GM18502 (cell line): ENCODE results near the gene ST6GALNAC2.
A peak's percentile ranks its signal among the peaks of the same experiment; 100 is the strongest.
"Not testable (repeated sequence)": the region's sequence is repeated elsewhere in the genome, so short reads cannot be mapped to it uniquely, and the experiment has no call there.

Experiments used
- ATAC-seq: cut with Tn5 transposase; IDR thresholded peaks from one replicate; pipeline ENCODE4 v1.9.1; 2021; ENCODE audit warnings: mild to moderate bottlenecking; ENCODE audit not compliant: unreplicated experiment, poor library complexity

The ST6GALNAC2 gene

DNA sequence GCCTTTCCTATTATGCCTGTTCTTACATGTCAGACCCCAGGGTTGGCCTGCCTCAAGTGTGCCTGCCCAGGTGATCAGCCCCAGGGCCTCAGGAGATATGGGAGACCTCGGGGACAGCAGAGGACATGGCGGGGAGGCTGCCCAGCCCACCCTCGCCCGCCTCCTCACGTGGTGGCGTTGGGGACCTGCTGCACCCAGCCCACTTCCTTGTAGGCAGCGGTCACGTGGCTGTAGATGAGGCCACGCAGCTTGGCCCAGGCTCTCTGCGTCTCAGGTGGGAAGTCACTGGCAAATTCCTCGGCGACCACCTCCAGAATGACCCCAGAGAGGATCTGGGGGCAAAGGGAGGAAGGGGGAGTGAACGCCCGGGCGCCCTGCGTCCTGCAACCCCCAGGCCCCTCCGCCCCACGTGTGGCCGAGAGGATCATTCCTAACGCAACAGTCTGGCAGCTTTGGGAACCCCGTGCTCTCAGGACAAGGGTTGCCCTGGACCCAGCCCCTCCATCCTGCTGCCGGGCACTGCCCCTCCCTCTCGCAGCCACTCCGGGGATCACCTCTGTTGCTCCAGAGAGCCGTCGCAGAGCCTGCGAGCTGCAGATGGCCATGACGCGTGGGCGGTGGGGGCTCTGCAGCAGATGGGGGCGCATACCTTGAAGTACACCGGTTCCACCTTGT lies 54.7 kb downstream of the ST6GALNAC2 start:
- ATAC-seq, result no peak

DNA sequence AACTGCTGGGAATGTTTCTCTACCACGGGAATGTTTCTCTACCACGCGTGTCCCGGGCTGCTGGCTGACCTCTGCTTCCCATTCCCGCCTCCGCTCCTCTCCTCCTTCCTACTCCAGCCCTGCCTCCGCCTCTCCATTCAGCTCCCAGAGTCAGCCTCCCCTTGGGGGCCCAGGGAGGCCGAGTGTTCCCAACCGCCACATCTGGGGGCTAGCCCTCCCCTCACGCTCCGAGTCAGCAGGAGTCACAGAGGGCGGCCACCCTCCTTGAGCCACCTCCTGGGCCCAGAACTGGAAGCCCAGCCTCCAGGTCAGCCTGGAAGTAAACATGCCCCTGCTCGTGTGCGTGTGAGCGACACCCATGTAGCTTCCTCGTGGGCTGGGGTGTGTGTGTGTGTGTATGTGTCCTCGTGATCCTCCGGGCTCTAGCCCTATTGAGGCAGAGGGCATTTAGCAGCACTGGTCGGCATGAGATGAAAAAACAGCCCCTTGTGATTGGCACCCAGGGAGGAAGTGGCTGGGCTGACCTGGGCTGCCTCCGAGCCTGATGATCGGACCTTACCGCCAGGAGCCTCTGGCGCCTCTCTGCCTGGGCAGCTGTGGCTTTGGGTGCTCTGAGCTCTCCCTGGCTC lies 55.5 kb downstream of the ST6GALNAC2 start:
- ATAC-seq, result no peak

DNA sequence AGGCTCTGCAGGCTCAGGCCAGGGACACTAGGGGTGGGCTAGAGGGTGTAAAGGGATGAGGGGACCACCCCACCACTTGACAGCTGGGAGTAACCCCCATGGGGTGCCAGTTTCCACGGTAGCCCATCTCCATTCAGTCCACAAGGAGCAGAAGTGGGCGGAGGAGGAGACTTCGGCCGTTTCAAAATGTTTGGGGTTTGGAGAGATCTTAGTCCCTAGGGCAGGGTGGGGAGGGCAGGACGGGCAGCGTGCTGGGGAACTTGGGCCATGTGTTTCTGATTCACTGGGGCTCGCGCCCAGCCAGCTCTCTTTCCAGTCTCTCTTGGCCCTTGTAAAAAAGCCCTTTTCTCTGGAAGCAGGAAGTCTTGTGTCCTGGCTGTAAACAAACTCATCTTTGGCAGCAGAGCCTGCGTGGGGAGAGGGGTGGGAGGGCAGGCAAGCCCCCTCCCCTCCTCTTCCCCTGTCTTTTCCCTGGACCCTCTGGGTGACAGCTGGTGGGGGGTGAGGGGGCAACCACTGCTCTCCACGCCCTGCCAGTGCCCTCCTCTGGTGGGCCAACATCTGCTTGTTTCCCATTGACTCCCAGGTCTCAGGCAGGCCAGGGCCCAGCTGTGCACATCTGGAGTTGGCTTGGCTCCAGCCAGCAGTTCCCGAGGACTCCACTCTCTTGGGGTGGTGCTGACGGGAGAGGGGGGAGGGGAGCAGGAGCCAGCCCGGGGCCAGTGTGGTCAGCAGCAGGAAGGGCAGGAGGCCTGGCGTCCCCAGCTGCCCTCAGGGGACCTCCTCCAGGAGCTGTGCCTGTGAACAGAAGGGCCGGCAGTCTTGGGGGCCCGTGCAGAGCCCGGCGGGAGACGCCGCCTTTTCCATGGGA lies 56.2 kb downstream of the ST6GALNAC2 start:
- no peak for ATAC-seq

DNA sequence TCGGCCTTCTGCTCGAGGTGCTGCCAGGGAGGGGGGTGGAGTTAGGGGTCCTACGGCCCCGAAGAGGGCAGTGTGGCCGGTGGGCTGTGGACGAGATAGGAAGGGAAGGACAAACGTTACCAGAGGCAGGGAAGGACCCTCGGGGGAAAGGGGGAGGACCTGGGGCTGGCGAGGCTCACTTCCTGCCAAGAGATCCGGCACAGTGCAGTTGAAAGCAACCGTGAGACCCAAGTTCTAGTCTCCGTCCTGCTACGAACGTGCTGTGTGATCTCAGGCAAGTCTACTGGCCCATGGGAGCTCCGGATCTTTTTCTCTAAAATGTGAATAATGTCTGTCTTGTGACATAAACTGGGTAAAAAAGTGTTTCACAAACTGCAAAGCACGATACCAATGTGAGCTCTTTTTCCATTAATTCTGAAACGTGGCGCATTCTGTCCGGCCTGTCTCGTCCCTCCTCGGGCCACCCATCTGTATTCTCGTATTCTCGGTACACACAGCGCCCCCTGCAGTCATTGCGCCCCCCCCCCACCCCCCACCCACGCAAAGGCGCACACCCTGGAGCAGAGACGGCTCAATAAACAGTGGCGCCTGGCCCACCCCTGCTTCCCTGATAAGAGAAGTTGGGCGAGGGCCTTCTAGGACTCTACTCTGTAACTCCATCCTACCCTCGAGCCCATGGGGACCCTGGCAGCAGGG lies 57.0 kb downstream of the ST6GALNAC2 start:
- no peak for ATAC-seq

DNA sequence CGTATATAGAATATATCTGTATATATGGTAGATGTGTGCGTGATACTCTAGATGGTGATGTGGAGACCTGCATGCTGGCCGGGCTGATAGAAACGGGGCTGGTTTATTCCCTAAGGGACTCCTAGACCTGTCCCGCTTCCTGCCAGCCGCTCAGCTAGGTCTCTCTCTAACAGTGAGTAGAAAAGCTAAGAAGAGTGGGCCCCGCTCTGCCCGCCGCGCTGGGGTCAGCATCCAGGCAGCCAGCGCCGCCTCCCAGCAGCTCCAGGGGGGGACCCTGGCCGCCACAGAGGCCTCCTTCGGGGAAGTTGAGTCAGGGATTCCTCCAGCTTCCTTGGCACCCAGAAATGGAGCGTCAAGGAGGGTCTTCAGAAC lies 57.5 kb downstream of the ST6GALNAC2 start:
- ATAC-seq, result peak; percentile 61

DNA sequence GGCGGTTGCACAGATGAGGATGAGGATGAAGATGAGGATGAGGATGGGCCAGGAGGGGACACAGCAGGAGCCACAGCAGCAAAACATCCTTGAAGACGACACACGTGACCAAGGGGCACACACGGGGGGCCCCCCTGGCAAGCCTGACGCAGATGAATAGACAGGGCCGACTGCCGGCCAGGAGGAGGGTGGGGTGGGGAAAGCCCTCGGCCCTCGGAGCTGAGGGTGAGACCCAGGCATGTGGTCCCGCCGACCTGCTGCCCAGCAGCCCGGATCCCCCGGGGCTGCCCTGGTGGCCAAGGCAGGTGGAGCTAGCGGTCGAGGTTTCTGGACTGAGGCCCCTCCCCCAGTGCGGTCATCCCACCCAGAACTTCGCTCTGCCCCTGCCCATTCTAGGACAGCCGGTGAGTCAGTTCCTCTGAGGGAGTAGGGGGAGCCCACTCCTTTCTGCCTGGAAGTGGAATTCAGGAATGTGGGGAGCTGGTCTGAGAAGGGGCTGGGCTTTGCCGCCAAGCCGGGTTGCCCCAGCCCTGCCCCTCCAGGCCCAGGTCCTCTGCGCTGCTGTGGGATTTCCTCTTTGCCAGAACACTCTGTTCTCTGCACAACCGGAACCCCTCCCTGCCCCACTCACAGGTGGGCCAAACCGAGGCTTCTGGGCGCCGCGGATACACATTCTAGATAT lies 58.1 kb downstream of the ST6GALNAC2 start:
- peak; percentile 49 for ATAC-seq

DNA sequence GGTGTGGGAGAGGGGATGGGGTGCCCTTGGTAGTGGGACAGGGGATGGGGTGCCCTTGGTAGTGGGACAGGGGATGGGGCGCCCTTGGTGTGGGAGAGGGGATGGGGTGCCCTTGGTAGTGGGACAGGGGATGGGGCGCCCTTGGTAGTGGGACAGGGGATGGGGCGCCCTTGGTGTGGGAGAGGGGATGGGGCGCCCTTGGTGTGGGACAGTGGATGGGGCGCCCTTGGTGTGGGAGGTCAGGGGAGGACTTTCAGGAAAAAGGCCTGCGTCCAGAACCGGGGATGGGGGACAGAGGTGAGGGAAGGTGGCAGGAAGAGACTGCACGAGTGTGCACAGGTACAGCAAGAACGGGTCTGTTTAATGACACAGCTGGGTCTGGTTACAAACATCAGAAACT lies 58.6 kb downstream of the ST6GALNAC2 start:
- ATAC-seq, result not testable (repeated sequence)

DNA sequence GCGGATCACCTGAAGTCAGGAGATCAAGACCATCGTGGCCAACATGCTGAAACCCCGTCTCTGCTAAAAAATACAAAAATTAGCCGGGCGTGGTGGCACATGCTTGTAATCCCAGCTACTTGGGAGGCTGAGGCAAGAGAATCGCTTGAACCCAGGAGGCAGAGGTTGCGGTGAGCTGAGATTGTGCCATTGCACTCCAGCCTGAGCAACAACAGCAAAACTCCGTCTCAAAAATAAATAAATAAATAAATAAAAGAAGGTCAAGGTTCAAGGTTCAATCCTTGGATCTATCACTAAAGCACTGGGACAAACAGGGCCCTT lies 60.2 kb downstream of the ST6GALNAC2 start:
- ATAC-seq, result not testable (repeated sequence)

DNA sequence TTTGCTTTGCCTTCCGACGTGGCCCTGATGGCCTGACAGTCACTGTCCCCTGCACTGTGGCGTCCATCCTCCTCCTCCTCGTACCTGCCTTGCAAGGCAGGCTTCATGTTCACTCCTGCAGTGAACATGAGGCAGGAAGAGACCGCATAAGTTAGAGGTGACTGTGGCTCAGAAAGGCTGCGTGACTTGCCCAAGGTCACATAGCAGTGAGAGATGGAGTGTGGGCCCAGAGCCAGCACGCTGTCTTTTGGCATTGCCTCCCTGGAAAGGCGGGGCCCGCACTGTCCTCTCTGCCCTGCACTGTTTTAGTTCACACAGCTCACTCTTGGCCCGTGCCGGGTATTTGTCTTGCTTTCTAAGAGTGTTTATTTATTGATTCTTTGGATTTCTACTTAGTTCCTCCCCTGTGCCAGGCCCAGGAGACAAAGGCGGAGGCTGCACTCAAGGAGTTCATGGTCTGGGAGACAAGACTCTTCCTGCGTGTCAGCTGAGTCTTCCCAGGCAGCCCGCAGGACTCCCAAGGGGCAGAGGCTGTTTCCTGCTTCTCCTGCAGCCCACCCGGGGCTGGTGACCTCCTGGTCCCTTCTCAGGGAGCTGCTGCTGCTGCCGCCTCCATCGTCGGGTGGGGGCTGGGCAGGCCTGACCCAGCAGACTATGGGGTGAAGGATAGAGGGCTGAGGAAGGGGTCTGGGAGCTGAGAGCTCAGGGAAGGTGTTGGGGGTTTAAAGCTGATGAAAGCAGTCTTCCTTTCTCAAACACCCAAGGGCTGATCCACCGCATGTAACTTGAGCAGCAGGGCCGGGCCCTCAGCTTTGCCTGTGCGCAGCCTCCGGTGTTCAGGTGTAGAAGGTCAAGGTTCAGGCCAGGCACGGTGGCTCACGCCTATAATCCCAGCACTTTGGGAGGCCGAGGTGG lies 60.8 kb downstream of the ST6GALNAC2 start:
- no peak for ATAC-seq

DNA sequence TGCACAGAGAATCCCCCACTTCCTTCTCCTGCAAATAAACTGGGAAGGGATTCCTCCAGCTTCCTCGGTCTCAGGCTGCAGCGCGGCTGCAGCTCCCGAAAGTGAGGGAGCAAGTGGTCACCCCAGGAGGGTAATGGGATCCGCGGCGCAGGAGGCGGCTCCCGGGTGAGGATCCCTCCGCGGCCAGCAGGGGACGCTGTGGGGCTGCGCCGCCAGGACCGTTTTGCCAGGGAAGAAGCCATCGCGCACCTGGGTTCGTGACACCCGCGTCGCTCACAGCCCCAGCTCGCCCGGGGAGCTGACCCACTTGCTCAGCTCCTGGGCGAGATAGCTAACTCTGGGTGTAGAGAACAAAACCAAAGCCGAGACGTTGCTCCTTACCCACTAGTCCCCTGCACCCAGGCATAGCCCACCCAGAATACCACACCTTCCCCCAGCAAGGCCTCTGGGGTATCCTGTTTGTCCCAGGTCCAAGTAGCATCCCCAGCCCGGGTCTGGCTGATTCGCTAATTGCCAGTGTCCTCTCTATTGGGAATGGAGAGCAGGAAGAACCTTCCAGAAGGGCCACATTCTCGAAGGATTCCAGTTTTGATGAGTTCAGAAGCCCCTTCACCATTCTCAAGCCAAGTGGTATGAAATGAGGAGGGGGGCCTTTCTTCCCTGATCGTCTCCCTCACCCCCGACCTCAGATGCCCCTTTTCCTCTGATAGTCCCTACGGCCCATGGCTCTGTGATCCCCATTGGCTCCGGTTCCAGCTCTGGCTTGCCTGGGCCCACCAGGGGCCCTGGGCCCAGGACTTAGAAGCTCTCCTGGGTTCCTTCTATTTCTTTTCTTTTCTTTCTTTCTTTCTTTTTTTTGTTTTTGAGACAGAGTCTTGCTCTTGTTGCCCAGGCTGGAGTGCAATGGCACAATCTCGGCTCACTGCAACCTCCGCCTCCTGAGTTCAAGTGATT lies 62.3 kb downstream of the ST6GALNAC2 start:
- no peak for ATAC-seq

DNA sequence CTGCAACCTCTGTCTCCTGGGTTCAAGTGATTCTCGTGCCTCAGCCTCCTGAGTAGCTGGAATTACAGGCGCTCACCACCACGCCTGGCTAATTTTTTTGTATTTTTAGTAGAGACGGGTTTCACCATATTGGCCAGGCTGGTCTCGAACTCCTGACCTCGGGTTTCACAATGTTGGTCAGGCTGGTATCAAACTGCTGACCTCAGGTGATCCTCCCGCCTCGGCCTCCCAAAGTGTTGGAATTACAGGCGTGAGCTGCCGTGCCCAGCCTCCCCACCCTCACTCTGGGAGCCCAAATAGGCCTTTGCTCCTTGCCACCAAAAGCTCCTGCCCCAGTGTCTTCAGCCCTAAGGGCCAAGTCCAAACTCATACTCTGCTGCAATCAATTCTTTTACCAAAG lies 64.0 kb downstream of the ST6GALNAC2 start:
- not testable (repeated sequence) for ATAC-seq

DNA sequence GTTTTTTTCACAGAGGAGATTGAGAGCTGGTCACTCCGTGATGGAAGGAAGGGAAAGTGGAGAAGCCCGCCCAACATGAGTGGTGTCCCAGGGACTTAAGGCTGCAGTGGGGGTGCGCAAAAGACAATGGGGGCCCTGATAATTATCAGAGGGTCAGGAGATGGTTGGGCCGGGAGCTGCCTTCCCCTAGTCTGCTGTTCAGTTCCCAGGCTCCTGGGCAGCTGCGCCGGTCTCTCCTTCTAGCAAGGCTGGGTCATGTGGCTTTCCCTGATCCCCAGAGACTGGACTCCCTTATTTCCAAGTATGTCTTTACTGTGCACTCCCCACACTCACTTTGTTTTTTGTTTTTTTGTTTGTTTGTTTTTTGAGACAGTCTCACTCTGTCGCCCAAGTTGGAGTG lies 64.4 kb downstream of the ST6GALNAC2 start:
- ATAC-seq, result no peak

DNA sequence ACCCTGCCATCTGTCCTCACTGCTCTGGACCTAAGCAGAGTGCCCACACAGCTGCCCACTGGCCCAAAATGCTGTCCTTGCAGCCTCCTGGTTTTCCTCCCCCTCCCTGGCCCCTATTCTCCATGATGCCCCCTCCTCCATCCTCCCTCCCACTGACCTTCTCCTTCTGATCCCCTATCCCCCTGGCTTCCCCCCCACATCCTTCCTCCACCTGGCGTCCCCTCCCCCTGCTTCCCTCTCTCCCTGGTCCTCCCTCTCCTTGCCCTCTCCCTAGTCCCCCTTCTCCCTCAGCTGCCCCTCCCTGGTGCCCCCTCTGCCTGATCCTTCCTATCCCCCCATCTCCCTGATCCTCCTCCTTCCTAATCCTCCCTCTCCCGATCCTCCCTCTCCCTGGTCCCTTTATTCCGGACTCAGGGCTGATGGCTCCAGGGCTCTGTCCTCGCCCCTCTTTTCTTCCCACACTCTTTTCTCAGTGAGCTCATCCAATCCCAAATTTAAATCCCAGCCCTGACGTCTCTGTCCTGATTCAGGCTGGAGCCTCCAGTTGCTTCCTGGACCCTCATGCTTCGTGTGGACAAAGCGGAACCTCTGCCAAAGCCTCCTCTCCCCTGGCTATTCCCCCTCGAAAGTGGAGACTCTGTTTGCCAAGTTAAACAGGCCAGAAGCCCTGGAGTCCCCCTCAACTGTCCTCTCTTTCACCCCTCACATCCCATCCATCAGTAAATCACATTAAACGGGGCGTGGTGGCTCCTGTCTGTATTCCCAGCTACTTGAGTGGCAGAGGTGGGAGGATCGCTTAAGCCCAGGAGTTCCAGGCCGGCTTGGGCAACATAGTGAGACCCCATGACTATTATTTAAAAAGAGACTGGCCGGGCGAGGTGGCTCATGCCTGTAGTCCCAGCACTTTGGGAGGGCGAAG lies 66.4 kb downstream of the ST6GALNAC2 start:
- ATAC-seq, result no peak

DNA sequence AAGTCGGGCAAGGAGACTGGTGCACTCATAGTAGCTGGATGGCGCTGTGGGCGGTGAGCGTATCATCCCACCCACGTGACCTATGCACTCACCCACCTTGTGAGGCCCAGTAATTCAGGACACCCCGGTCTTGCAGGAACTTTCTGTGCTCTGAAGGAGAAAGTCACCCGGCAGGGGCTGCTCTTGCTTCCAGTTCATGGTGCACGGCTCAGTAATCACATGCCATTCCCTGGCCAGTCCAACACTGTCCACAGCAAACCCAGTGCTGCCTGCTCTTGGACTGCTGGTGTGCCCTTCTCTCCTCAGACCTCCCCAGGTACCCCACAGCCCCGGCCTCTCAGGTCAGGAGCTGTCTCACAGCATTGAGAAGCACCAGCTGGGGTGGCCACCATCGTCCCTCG lies 68.0 kb downstream of the ST6GALNAC2 start:
- ATAC-seq, result no peak
